Mesendoderm (in vitro differentiated cells): ENCODE results near the gene SLC18B1.
A peak's percentile ranks its signal among the peaks of the same experiment; 100 is the strongest.

Experiments
- DNase-seq: peaks from one replicate; pipeline ENCODE4 v3.0.0; 2013
- H2AK5ac ChIP-seq: 2 replicates; pipeline ENCODE4 v1.6.1; 2013; ENCODE audit warnings: low read length, inconsistent platforms
- H2BK120ac ChIP-seq: 2 replicates; pipeline ENCODE4 v1.6.1; 2013; ENCODE audit warnings: low read depth, mild to moderate bottlenecking, low read length, moderate library complexity, mixed read lengths
- H2BK15ac ChIP-seq: replicated peaks from 2 replicates; pipeline ENCODE4 v1.6.1; 2013; ENCODE audit warnings: low read depth, mild to moderate bottlenecking, moderate library complexity
- H2BK5ac ChIP-seq: 2 replicates; pipeline ENCODE4 v1.6.1; 2013; ENCODE audit warnings: low read length, inconsistent platforms
- H3K18ac ChIP-seq: 2 replicates; pipeline ENCODE4 v1.6.1; 2013; ENCODE audit warnings: mild to moderate bottlenecking, low read length, mixed read lengths
- H3K23ac ChIP-seq: one replicate; pipeline ENCODE4 v1.6.1; 2013; ENCODE audit warnings: low read length
- H3K27ac ChIP-seq: 2 replicates; pipeline ENCODE4 v1.5.1; 2013; ENCODE audit warnings: low read depth, mild to moderate bottlenecking, inconsistent platforms, low read length, moderate library complexity
- H3K27me3 ChIP-seq: 2 replicates; pipeline ENCODE4 v1.6.1; 2013; ENCODE audit warnings: low read length, control low read depth, mild to moderate bottlenecking, inconsistent platforms; ENCODE audit not compliant: insufficient read depth, poor library complexity
- H3K36me3 ChIP-seq: 2 replicates; pipeline ENCODE4 v1.6.1; 2013; ENCODE audit warnings: low read length, inconsistent platforms; ENCODE audit not compliant: control insufficient read depth, insufficient read depth
- H3K4ac ChIP-seq: one replicate; pipeline ENCODE4 v1.6.1; 2013; ENCODE audit warnings: low read depth, mild to moderate bottlenecking, low read length, moderate library complexity
- H3K4me1 ChIP-seq: 2 replicates; pipeline ENCODE4 v1.6.1; 2013; ENCODE audit warnings: low read depth, low read length, inconsistent platforms; ENCODE audit not compliant: control insufficient read depth
- H3K4me2 ChIP-seq: 2 replicates; pipeline ENCODE4 v1.6.1; 2013; ENCODE audit warnings: low read length
- H3K4me3 ChIP-seq: 2 replicates; pipeline ENCODE4 v1.5.1; 2013; ENCODE audit warnings: mild to moderate bottlenecking, low read length
- H3K56ac ChIP-seq: one replicate; pipeline ENCODE4 v1.6.1; 2013; ENCODE audit warnings: low read length
- H3K79me1 ChIP-seq: 2 replicates; pipeline ENCODE4 v1.6.1; 2013; ENCODE audit warnings: low read length, inconsistent platforms
- H3K79me2 ChIP-seq: 2 replicates; pipeline ENCODE4 v1.6.1; 2013; ENCODE audit warnings: mild to moderate bottlenecking, low read length; ENCODE audit not compliant: control insufficient read depth, insufficient read depth
- H3K9ac ChIP-seq: 2 replicates; pipeline ENCODE4 v1.6.1; 2013; ENCODE audit warnings: low read length, inconsistent platforms
- H4K5ac ChIP-seq: one replicate; pipeline ENCODE4 v1.6.1; 2013; ENCODE audit warnings: low read length
- H4K8ac ChIP-seq: one replicate; pipeline ENCODE4 v1.6.1; 2013; ENCODE audit warnings: low read depth, mild to moderate bottlenecking, control low read depth, low read length, moderate library complexity
- WGBS: extraction: QIAGEN DNeasy Blood & Tissue Kit; methylation state at CpG from one replicate; pipeline ENCODE4 v1.1.7; 2013; ENCODE audit warnings: low lambda C conversion rate, missing lambda C conversion rate; ENCODE audit not compliant: insufficient coverage; ENCODE audit errors: extremely low coverage; 5-methylcytosine and 5-hydroxymethylcytosine counted together

Gene SLC18B1

DNA sequence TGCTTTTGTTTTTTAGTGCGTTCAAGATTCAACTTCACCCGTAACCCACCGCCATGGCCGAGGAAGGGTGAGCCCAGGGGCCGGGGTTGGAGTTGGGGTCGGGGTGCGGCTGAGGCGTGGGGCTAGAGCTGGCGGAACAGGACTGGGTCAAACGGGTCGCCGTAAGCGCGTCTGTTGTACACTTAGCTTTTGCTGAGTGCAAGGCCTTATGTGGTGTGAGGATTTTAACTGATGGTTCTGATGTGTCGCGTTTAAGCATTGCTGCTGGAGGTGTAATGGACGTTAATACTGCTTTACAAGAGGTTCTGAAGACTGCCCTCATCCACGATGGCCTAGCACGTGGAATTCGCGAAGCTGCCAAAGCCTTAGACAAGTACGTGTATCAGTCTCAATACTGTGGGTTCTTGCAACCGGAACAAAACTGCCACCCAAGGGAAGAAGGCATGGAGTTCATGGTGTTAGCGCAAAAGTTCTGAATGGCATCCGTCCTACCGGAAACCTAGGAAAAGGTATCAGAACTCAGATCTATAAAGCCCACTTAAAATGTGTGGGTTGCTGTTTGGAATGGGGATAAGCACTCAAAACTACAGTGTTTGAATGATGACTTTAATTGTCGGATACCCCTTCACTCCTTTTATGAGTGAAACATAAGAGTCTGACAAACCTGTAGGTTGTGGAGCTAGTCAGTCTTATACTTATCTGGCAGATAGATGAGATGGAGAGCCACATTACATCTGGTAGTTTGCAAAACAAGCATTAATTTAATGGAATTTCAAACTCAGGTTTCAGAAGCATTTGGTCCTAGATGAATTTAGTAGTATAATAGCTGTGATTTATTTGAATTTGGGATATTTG, 16.5 kb upstream of the SLC18B1 start:
- no peak overlapping the region for H4K5ac ChIP-seq
- no peaks in the 10 kb centered on the region for H3K4me1 ChIP-seq
- peak overlapping the region; percentile 92 for H3K56ac ChIP-seq
- H2BK5ac ChIP-seq = peak overlapping the region; percentile 32
- WGBS = no CpG with 5 or more reads among the region's 27 CpGs
- peak; percentile 34 for DNase-seq
- no peak overlapping the region for H2AK5ac ChIP-seq
- peak overlapping the region; percentile 91 for H3K4ac ChIP-seq
- H3K79me2 ChIP-seq = peaks cover 28% of the 10 kb centered on the region
- H3K36me3 ChIP-seq = peaks cover 19% of the 10 kb centered on the region
- no peaks in the 10 kb centered on the region for H3K27me3 ChIP-seq
- no peak overlapping the region for H3K23ac ChIP-seq
- no peak overlapping the region for H3K18ac ChIP-seq
- no peak overlapping the region for H4K8ac ChIP-seq
- H3K4me2 ChIP-seq = peak overlapping the region; percentile 32
- no peak overlapping the region for H2BK15ac ChIP-seq
- H3K9ac ChIP-seq = peak overlapping the region; percentile 94
- H3K27ac ChIP-seq = no peak overlapping the region
- H2BK120ac ChIP-seq = no peak overlapping the region
- peak overlapping the region; percentile 77 for H3K4me3 ChIP-seq
- H3K79me1 ChIP-seq = peaks cover 3% of the 10 kb centered on the region

DNA sequence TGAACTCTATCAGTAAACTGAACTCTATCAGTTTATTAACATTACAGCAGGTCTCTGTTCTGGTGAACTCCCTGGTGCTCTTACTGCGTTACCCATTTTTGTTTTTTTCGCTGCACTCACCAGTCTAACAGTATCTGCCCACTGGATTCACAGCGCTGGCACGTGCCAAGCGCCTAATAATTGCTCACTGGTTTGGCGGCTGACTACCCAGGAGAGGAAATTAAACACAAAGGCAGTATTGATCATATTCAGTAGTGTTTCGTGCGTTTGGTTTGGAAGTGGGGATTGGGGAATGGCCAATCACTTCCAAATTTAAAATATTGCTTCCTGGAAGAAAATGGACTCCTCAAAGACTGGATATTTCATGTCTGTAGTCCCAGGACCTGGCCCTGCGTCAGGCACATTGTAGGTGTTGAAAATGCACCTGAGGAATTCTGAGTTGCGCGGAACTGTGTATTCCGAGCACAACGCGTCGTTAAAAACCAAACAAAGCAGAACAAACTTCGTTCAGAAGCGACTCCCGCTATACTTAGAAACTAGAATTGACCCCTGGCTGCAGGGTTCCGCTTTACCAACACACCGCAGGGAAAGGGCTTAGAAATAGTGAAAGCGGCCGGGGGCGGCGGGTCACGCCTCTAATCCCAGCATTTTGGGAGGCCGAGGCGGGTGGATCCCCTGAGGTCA, 14.9 kb upstream of the SLC18B1 start:
- Histone ChIP-seq H3K18ac (peak overlapping the region; percentile 62), H3K4me2 (peak overlapping the region; percentile 90), H4K5ac (peak overlapping the region; percentile 81), H3K27ac (peak overlapping the region; percentile 73), H2BK15ac (no peak overlapping the region), H3K36me3 (peaks cover 18% of the 10 kb centered on the region), H2AK5ac (no peak overlapping the region), H3K79me2 (peaks cover 28% of the 10 kb centered on the region), H3K27me3 (no peaks in the 10 kb centered on the region), H3K79me1 (peaks cover 3% of the 10 kb centered on the region), H4K8ac (peak overlapping the region; percentile 96), H3K4ac (peak overlapping the region; percentile 97), H2BK5ac (peak overlapping the region; percentile 74), H3K4me3 (peak overlapping the region; percentile 87), H3K23ac (no peak overlapping the region), H2BK120ac (no peak overlapping the region), H3K56ac (peak overlapping the region; percentile 99), H3K4me1 (no peaks in the 10 kb centered on the region), H3K9ac (peak overlapping the region; percentile 98)
- DNase-seq = peak; percentile 63
- no CpG with 5 or more reads among the region's 27 CpGs for WGBS

DNA sequence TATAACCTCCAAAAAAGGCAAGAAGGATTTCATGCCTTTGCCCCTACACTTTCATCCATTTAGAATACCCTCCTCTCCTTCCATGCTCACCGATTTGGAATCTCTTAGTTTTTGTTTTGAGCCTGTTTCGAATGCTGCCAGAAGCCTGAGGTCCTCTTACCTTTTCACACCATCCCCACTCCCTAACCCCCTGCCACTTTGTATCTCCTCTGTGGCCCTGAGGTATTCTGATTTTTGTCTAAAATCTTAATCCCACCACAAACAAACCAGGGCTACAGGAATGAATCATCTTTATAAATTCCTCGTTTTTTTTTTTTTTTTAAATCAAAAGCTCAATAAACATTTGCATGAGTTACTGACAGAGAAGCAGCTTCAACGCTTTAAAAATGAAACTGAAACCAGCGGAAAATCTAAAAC, 14.3 kb upstream of the SLC18B1 start:
- no peaks in the 10 kb centered on the region for H3K4me1 ChIP-seq
- no peak overlapping the region for H2BK5ac ChIP-seq
- WGBS = no CpG with 5 or more reads among the region's 5 CpGs

DNA sequence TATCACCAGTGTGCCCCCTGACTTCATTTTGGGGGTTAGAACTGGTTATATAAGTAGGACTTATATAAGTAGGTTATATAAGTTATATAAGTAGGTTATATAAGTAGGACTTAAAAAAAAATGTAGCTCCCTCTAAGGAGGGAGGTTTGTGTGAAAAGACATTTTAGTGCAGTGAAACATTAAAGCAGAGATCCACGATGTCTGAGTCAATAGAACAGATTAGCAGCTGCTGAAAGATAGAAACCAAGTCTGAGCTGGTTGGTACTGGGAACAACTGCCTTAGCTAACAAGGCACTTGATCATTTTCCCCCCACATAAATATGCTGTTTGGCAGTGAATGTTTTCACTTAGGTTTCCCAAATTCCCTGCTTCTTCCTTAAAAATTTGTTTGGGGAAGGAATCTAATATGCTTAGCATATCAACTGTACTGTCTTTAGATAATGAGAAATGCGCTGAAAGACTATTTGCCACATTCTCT, 13.9 kb upstream of the SLC18B1 start:
- H3K4me1 ChIP-seq = no peaks in the 10 kb centered on the region
- H3K18ac ChIP-seq = no peak overlapping the region
- H3K4ac ChIP-seq = no peak overlapping the region
- no peak overlapping the region for H3K4me3 ChIP-seq
- peak overlapping the region; percentile 98 for H3K9ac ChIP-seq
- H3K79me1 ChIP-seq = no peaks in the 10 kb centered on the region
- no peak for DNase-seq
- H3K27ac ChIP-seq = no peak overlapping the region
- H4K5ac ChIP-seq = no peak overlapping the region
- peaks cover 10% of the 10 kb centered on the region for H3K36me3 ChIP-seq
- peaks cover 25% of the 10 kb centered on the region for H3K79me2 ChIP-seq
- H2AK5ac ChIP-seq = no peak overlapping the region
- WGBS = no CpG with 5 or more reads among the region's 2 CpGs
- H3K4me2 ChIP-seq = peak overlapping the region; percentile 8
- no peak overlapping the region for H2BK120ac ChIP-seq
- no peaks in the 10 kb centered on the region for H3K27me3 ChIP-seq
- H2BK15ac ChIP-seq = no peak overlapping the region
- no peak overlapping the region for H3K23ac ChIP-seq
- H2BK5ac ChIP-seq = no peak overlapping the region
- H3K56ac ChIP-seq = peak overlapping the region; percentile 99
- H4K8ac ChIP-seq = no peak overlapping the region

More for the DNA sequence above, 14.3 kb upstream of the SLC18B1 start:
- H3K9ac ChIP-seq = peak overlapping the region; percentile 98
- H3K27me3 ChIP-seq = no peaks in the 10 kb centered on the region
- peaks cover 3% of the 10 kb centered on the region for H3K79me1 ChIP-seq
- H3K4me3 ChIP-seq = peak overlapping the region; percentile 87
- H3K36me3 ChIP-seq = peaks cover 14% of the 10 kb centered on the region
- peaks cover 28% of the 10 kb centered on the region for H3K79me2 ChIP-seq
- no peak overlapping the region for H3K18ac ChIP-seq
- no peak overlapping the region for H2BK120ac ChIP-seq
- H3K56ac ChIP-seq = peak overlapping the region; percentile 99
- no peak overlapping the region for H3K23ac ChIP-seq
- peak; percentile 50 for DNase-seq
- H3K27ac ChIP-seq = peak overlapping the region; percentile 73
- H4K5ac ChIP-seq = no peak overlapping the region
- H2AK5ac ChIP-seq = no peak overlapping the region
- H2BK15ac ChIP-seq = no peak overlapping the region
- no peak overlapping the region for H4K8ac ChIP-seq
- H3K4ac ChIP-seq = no peak overlapping the region
- H3K4me2 ChIP-seq = peak overlapping the region; percentile 90

DNA sequence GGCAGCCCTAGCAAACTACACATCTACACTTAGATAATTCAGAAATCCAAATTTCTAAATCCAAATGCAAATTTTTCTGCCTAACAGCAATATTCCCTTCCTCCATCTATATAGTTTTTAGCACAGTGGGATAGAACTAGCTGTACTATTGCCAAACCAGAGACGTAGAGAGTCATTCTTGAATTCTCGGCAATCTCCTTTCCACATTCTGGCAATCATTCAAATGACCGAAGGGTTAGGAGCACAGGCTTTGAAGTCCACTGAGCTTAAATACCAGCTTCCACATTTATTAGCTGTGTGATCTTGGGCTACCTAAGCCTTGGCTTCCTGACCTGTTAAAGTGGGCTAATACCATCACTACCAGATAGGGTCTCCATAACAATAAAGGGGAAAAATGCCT, 12.8 kb upstream of the SLC18B1 start:
- Histone ChIP-seq H2BK120ac (no peak overlapping the region), H4K5ac (no peak overlapping the region), H3K4me3 (no peak overlapping the region), H2AK5ac (no peak overlapping the region), H3K4me1 (no peaks in the 10 kb centered on the region), H2BK5ac (no peak overlapping the region), H3K36me3 (peaks cover 5% of the 10 kb centered on the region), H3K4ac (no peak overlapping the region), H2BK15ac (no peak overlapping the region), H3K23ac (no peak overlapping the region), H3K9ac (no peak overlapping the region), H3K79me1 (no peaks in the 10 kb centered on the region), H3K56ac (no peak overlapping the region), H3K79me2 (peaks cover 19% of the 10 kb centered on the region), H3K4me2 (no peak overlapping the region), H3K18ac (no peak overlapping the region), H4K8ac (no peak overlapping the region), H3K27ac (no peak overlapping the region), H3K27me3 (no peaks in the 10 kb centered on the region)
- no peak for DNase-seq
- no CpG with 5 or more reads among the region's 3 CpGs for WGBS
